H9 (cell line): Measurements from ENCODE around the gene IFT81. TPM values are rescaled to one million over a fixed set of nuclear protein-coding genes. Genes with fewer than 3 reads are reported as not detected.

Experiments used
- DNase-seq: peaks from one replicate; pipeline ENCODE4 v3.0.0-alpha.2; 2017
- H2AFZ ChIP-seq: one replicate; pipeline ENCODE4 v1.6.1; 2013; ENCODE audit warnings: mild to moderate bottlenecking, low read length, control low read depth, moderate library complexity
- H2AK5ac ChIP-seq: 2 replicates; pipeline ENCODE4 v1.6.1; 2013; ENCODE audit warnings: low read length, control low read depth, mixed read lengths; ENCODE audit not compliant: insufficient read length
- H2BK120ac ChIP-seq: one replicate; pipeline ENCODE4 v1.6.1; 2013; ENCODE audit warnings: low read depth, mild to moderate bottlenecking, low read length, control low read depth, inconsistent platforms; ENCODE audit not compliant: poor library complexity, severe bottlenecking
- H2BK12ac ChIP-seq: 2 replicates; pipeline ENCODE4 v1.6.1; 2013; ENCODE audit warnings: low read length, control low read depth, mixed read lengths, low read depth; ENCODE audit not compliant: insufficient read length
- H2BK15ac ChIP-seq: 2 replicates; pipeline ENCODE4 v1.6.1; 2013; ENCODE audit warnings: low read depth, low read length, control low read depth
- H2BK20ac ChIP-seq: one replicate; pipeline ENCODE4 v1.6.1; 2013; ENCODE audit warnings: low read depth, mild to moderate bottlenecking, low read length, control low read depth, inconsistent platforms; ENCODE audit not compliant: poor library complexity, severe bottlenecking
- H2BK5ac ChIP-seq: 2 replicates; pipeline ENCODE4 v1.6.1; 2013; ENCODE audit warnings: low read length, control low read depth, mixed read lengths; ENCODE audit not compliant: insufficient read length
- H3K14ac ChIP-seq: 2 replicates; pipeline ENCODE4 v1.6.1; 2013; ENCODE audit warnings: low read length, control low read depth; ENCODE audit not compliant: insufficient read depth
- H3K18ac ChIP-seq: 2 replicates; pipeline ENCODE4 v1.6.1; 2013; ENCODE audit warnings: low read depth, mild to moderate bottlenecking, mixed read lengths, low read length, control low read depth; ENCODE audit not compliant: insufficient read length
- H3K23ac ChIP-seq: 2 replicates; pipeline ENCODE4 v1.6.1; 2013; ENCODE audit warnings: low read length, control low read depth, mixed read lengths, low read depth; ENCODE audit not compliant: insufficient read length
- H3K23me2 ChIP-seq: 2 replicates; pipeline ENCODE4 v1.6.1; 2013; ENCODE audit warnings: low read depth, mild to moderate bottlenecking, mixed read lengths, low read length, control low read depth; ENCODE audit not compliant: insufficient read length, poor library complexity, severe bottlenecking
- H3K27ac ChIP-seq: 2 replicates; pipeline ENCODE4 v1.5.1; 2013; ENCODE audit warnings: low read length, control low read depth, mixed read lengths, low read depth; ENCODE audit not compliant: insufficient read length
- H3K27me3 ChIP-seq: 2 replicates; pipeline ENCODE4 v1.6.1; 2013; ENCODE audit warnings: low read length, control low read depth, inconsistent platforms; ENCODE audit not compliant: insufficient read depth
- H3K4ac ChIP-seq: 2 replicates; pipeline ENCODE4 v1.6.1; 2013; ENCODE audit warnings: low read depth, mild to moderate bottlenecking, control low read depth, inconsistent platforms, low read length, moderate library complexity
- H3K4me1 ChIP-seq: 2 replicates; pipeline ENCODE4 v1.6.1; 2013; ENCODE audit warnings: low read length, control low read depth, inconsistent platforms; ENCODE audit not compliant: insufficient read depth
- H3K4me2 ChIP-seq: 2 replicates; pipeline ENCODE4 v1.6.1; 2013; ENCODE audit warnings: low read length, control low read depth, mixed read lengths; ENCODE audit not compliant: insufficient read length, insufficient read depth
- H3K56ac ChIP-seq: 2 replicates; pipeline ENCODE4 v1.6.1; 2013; ENCODE audit warnings: low read depth, mild to moderate bottlenecking, mixed read lengths, low read length, control low read depth; ENCODE audit not compliant: insufficient read length
- H3K79me1 ChIP-seq: 2 replicates; pipeline ENCODE4 v1.6.1; 2013; ENCODE audit warnings: low read depth, mild to moderate bottlenecking, moderate library complexity, low read length, control low read depth, inconsistent platforms; ENCODE audit not compliant: insufficient read depth, poor library complexity, severe bottlenecking
- H3K79me2 ChIP-seq: 2 replicates; pipeline ENCODE4 v1.6.1; 2013; ENCODE audit warnings: low read length, control low read depth, inconsistent platforms; ENCODE audit not compliant: insufficient read depth
- H3K9ac ChIP-seq: 2 replicates; pipeline ENCODE4 v1.6.1; 2013; ENCODE audit warnings: low read length, control low read depth, mixed read lengths; ENCODE audit not compliant: insufficient read length; ENCODE audit errors: extremely low read depth
- H3K9me3 ChIP-seq: one replicate; pipeline ENCODE4 v1.6.1; 2013; ENCODE audit warnings: low read depth, low read length, inconsistent platforms; ENCODE audit not compliant: control insufficient read depth
- H3T11ph ChIP-seq: one replicate; pipeline ENCODE4 v1.6.1; 2013; ENCODE audit warnings: mild to moderate bottlenecking, low read length, control low read depth, inconsistent platforms
- H4K20me1 ChIP-seq: one replicate; pipeline ENCODE4 v1.6.1; 2013; ENCODE audit not compliant: control insufficient read depth, insufficient read length, insufficient read depth
- H4K5ac ChIP-seq: 2 replicates; pipeline ENCODE4 v1.6.1; 2013; ENCODE audit warnings: low read depth, mild to moderate bottlenecking, mixed read lengths, low read length, control low read depth; ENCODE audit not compliant: insufficient read length
- H4K8ac ChIP-seq: replicated peaks from 2 replicates; pipeline ENCODE4 v1.6.1; 2013; ENCODE audit warnings: low read length, control low read depth, mixed read lengths, low read depth; ENCODE audit not compliant: insufficient read length
- H4K91ac ChIP-seq: 2 replicates; pipeline ENCODE4 v1.6.1; 2013; ENCODE audit warnings: low read depth, mild to moderate bottlenecking, moderate library complexity, mixed read lengths, low read length, control low read depth; ENCODE audit not compliant: insufficient read length
- H3K27ac Mint-ChIP-seq, 3 experiments: 2 replicates in 2 of 3; 3 replicates in 1 of 3; pipeline ENCODE4 v1.8.0; 2020 to 2021; ENCODE audit warnings: mixed read lengths in 3 of 3, mild to moderate bottlenecking in 1 of 3, moderate library complexity in 1 of 3
- H3K27me3 Mint-ChIP-seq: 2 replicates; pipeline ENCODE4 v1.8.0; 2021; ENCODE audit warnings: low read depth, mild to moderate bottlenecking, moderate library complexity, mixed read lengths
- H3K36me3 Mint-ChIP-seq, 3 experiments: 2 replicates in 2 of 3; 3 replicates in 1 of 3; pipeline ENCODE4 v1.8.0; 2020 to 2021; ENCODE audit warnings: low read depth in 3 of 3, mixed read lengths in 3 of 3; ENCODE audit not compliant: insufficient read depth in 1 of 3
- H3K4me1 Mint-ChIP-seq, 2 experiments: 2 replicates each; pipeline ENCODE4 v1.8.0; 2020; ENCODE audit warnings: mixed read lengths in 2 of 2
- H3K4me3 Mint-ChIP-seq, 2 experiments: 2 replicates in 1 of 2; 3 replicates in 1 of 2; pipeline ENCODE4 v1.8.0; 2020 to 2021; ENCODE audit warnings: mild to moderate bottlenecking in 2 of 2, mixed read lengths in 2 of 2, moderate library complexity in 1 of 2
- H3K9me3 Mint-ChIP-seq, 2 experiments: 2 replicates in 1 of 2; 3 replicates in 1 of 2; pipeline ENCODE4 v1.8.0; 2020; ENCODE audit warnings: mild to moderate bottlenecking in 2 of 2, mixed read lengths in 2 of 2, moderate library complexity in 1 of 2
- WGBS: extraction: QIAGEN DNeasy Blood & Tissue Kit; methylation state at CpG from one replicate; pipeline ENCODE4 v1.1.7; 2013; ENCODE audit warnings: missing lambda C conversion rate, low lambda C conversion rate, mixed read lengths; ENCODE audit not compliant: insufficient read length; ENCODE audit errors: extremely low coverage; 5-methylcytosine and 5-hydroxymethylcytosine counted together
- total RNA-seq: library from RNA; stranded (reverse); gene quantifications from 2 replicates; pipeline ENCODE4 v1.2.1, GENCODE V29; 2021
- TF ChIP-seq, protein P1 (sequence below): fragments of 200-600 bp; sonication (generic); conservative IDR thresholded peaks from 3 replicates; pipeline ENCODE4 v1.8.0; 2021; ENCODE audit warnings: antibody characterized with exemption, mild to moderate bottlenecking

The IFT81 gene
- total RNA-seq, 1 experiment from 2014 or later: 9.3 TPM

DNA sequence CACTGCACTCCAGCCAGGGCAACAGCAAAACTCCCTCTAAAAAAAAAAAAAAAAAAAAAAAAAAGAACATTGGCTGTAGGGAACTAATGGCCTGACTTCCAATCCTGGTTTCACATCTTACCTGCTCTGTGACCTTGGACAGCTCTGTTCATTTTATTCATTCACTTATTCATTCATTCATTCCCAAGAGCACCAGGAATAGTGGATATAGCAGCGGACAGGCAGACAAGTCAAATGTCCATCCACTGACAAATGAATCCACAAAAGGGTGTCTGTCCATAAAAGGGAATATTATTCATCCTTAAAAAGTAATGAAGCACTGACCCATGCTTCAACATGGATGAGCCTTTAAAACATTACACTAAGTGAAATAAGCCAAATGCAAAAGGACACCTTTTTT is 48.3 kb upstream of the IFT81 start:
- no peak overlapping the region for H3K56ac ChIP-seq
- H3K23ac ChIP-seq: no peak overlapping the region
- H3K79me1 ChIP-seq: no peaks in the 10 kb centered on the region
- WGBS: no CpG with 5 or more reads among the region's 1 CpG
- no peak overlapping the region for H3K18ac ChIP-seq
- no peak overlapping the region for H4K91ac ChIP-seq
- no peak overlapping the region for H3K9ac ChIP-seq
- H4K8ac ChIP-seq: no peak overlapping the region
- no peak overlapping the region for H2BK5ac ChIP-seq
- H2BK120ac ChIP-seq: no peak overlapping the region
- H4K5ac ChIP-seq: no peak overlapping the region
- no peak overlapping the region for H3K14ac ChIP-seq
- Mint-ChIP-seq H3K27ac (no peak overlapping the region), H3K27me3 (peaks cover 5% of the 10 kb centered on the region), H3K36me3 (peaks cover 0 to 2% (median 0%) of the 10 kb centered on the region in 3 experiments; a peak in 1 of 7 replicates), H3K4me3 (no peak overlapping the region), H3K9me3 (peaks cover 3% of the 10 kb centered on the region in 2 experiments; a peak in 3 of 5 replicates), H3K4me1 (peaks cover 6% of the 10 kb centered on the region in 2 experiments; a peak in 1 of 4 replicates)
- H3T11ph ChIP-seq: no peak overlapping the region
- TF ChIP-seq, protein P1, sequence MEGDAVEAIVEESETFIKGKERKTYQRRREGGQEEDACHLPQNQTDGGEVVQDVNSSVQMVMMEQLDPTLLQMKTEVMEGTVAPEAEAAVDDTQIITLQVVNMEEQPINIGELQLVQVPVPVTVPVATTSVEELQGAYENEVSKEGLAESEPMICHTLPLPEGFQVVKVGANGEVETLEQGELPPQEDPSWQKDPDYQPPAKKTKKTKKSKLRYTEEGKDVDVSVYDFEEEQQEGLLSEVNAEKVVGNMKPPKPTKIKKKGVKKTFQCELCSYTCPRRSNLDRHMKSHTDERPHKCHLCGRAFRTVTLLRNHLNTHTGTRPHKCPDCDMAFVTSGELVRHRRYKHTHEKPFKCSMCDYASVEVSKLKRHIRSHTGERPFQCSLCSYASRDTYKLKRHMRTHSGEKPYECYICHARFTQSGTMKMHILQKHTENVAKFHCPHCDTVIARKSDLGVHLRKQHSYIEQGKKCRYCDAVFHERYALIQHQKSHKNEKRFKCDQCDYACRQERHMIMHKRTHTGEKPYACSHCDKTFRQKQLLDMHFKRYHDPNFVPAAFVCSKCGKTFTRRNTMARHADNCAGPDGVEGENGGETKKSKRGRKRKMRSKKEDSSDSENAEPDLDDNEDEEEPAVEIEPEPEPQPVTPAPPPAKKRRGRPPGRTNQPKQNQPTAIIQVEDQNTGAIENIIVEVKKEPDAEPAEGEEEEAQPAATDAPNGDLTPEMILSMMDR: no peak
- H4K20me1 ChIP-seq: no peaks in the 10 kb centered on the region
- H2BK12ac ChIP-seq: no peak overlapping the region
- DNase-seq: no peak
- H3K4me2 ChIP-seq: no peak overlapping the region
- no peak overlapping the region for H2BK15ac ChIP-seq
- no peak overlapping the region for H2AK5ac ChIP-seq
- H3K79me2 ChIP-seq: no peaks in the 10 kb centered on the region
- H3K4ac ChIP-seq: no peak overlapping the region
- H3K4me1 ChIP-seq: no peaks in the 10 kb centered on the region
- H3K9me3 ChIP-seq: no peaks in the 10 kb centered on the region
- no peak overlapping the region for H3K27ac ChIP-seq
- H3K27me3 ChIP-seq: no peaks in the 10 kb centered on the region
- H2AFZ ChIP-seq: no peak overlapping the region
- H2BK20ac ChIP-seq: no peak overlapping the region
- H3K23me2 ChIP-seq: no peaks in the 10 kb centered on the region
